ENCODE data around the gene GIPC1. TPM values are rescaled to one million over a fixed set of nuclear protein-coding genes. Genes with fewer than 3 reads are reported as not detected.
A peak's percentile ranks its signal among the peaks of the same experiment; 100 is the strongest.

Gene GIPC1
- total RNA-seq, 2 experiments from 2014 or later: 31.7 to 32.4 TPM

DNA sequence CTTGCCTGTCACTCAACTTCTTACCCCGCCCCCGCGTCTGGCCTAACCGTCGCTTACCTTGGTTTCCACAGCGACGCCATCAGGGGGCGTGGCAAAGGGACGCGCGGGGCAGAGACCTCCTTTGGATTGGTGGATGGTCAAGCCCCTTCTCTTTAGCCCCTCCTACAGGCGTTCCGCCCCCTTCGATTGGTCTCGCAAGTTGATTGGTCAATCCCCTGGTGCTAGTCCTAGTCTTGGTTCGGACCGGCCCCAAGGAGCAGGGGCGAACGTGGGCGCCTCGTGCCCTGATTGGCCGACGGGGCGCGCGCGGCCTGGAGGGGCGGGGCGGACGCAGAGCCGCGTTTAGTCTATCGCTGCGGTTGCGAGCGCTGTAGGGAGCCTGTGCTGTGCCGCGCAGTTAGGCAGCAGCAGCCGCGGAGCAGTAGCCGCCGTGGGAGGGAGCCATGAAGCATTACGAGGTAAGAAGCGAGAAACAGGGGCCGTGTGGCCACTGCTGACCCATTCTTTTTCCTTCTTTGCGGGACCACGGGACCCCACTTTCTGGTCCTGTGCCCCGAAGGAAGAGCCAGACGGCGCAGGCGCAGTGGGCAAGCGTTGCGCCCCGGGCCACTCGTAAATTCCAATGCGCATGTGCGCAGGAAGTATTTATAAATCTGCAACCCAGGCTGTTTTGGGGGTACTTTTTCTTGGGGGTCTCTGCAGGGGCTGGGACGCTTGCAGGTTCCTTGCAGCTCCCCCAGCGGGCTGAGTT is 33.5 kb upstream of the GIPC1 start, which contains the start of gene TECR:
TSS of gene TECR (plus strand) at position 341 of the 751 bp plus-strand sequence. CDS start at position 444, 103 bp downstream.
- H3K4me3 Mint-ChIP-seq: peak within 1 kb of the TSS; percentile 97
- H3K27ac Mint-ChIP-seq: peak within 1 kb of the TSS; percentile 96
- POLR2A ChIA-PET: interaction anchor here (0.6 to 3.6 kb wide), 7 partner anchors 12 to 447 kb away, joined by 3 to 34 read pairs (median 5); partner anchors contain the start of gene DNAJB1
- no peaks in the 10 kb centered on the region for H3K27me3 Mint-ChIP-seq
- peaks cover 7% of the 10 kb centered on the region for H3K36me3 Mint-ChIP-seq
- H3K9me3 Mint-ChIP-seq: no peaks in the 10 kb centered on the region
- DNase-seq: peak; percentile 100
- peaks cover 13% of the 10 kb centered on the region for H3K4me1 Mint-ChIP-seq
- peak; percentile 97 for ATAC-seq (ENCODE audit: low read depth)

DNA sequence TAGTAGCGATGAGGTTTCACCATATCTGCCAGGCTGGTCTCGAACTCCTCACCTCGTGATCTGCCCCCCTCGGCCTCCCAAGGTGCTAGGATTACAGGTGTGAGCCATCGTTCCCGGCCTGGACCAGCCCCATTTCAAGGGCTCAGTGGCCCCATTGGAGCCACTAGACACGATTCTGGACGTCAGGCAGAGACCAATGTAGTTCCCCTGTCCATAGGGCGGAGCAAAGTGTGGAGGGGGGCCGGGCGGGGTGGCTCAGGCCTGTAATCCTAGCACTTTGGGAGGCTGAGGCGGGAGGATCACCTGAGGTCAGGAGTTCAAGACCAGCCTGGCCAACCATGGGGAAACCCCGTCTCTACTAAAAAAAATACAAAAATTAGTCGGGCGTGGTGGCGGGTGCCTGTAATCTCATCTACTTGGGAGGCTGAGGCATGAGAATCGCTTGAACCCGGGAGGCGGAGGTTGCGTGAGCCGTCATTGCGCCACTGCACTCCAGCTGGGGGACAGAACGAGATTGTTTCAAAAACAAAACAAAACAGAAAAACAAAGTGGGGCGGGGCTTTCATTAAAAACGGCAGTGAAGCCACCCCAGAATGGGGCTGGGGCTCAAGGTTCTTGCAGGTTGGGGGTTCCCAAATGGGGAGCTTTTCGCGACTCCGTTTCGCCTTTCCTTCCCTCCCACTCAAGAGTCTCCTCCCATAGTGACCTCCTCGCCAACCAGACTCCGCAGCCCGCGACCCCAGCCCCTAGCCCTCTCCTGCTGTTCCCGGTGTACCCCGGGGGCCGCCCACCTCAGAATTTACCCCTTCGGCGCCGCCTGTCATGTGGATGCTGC is 32.7 kb upstream of the GIPC1 start:
- POLR2A ChIA-PET: interaction anchor here (0.5 to 3.6 kb wide), 4 partner anchors 11 to 392 kb away, joined by 3 to 34 read pairs (median 3); partner anchors contain the start of gene DNAJB1
- ATAC-seq (ENCODE audit: low read depth): no peak
- no peaks in the 10 kb centered on the region for H3K27me3 Mint-ChIP-seq

DNA sequence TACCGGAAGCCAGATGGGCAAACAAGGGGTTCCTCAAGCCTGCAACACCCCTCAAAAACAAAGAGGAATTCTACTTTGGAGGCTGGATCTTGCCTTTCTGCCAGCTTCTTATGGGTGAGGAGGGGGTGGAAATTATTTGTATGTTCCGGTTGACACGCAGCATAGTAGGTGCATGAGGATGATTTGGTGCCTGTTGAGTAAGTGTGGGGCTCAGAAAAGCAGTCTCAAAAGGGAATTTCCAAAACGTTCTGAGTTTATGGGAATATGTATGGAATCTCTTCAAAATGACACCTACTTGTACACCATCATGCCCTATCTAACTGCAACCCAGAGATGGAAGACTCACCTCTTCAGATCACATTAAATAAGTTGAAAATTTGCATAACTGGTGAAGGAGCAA is 30.5 kb upstream of the GIPC1 start:
- Mint-ChIP-seq H3K36me3 (peaks cover 1% of the 10 kb centered on the region), H3K4me3 (no peak overlapping the region), H3K9me3 (no peaks in the 10 kb centered on the region), H3K27ac (no peak overlapping the region), H3K4me1 (peaks cover 38% of the 10 kb centered on the region), H3K27me3 (no peaks in the 10 kb centered on the region)
- POLR2A ChIA-PET: interaction anchor here (1.6 kb wide), 2 partner anchors 9 to 20 kb away, joined by 8 to 11 read pairs; partner anchors contain the start of gene DNAJB1
- DNase-seq (no peak), ATAC-seq (ENCODE audit: low read depth) (no peak)

More for the DNA sequence above, 32.7 kb upstream of the GIPC1 start:
- Mint-ChIP-seq H3K27ac (peak overlapping the region; percentile 96), H3K4me1 (peaks cover 17% of the 10 kb centered on the region), H3K9me3 (no peaks in the 10 kb centered on the region), H3K4me3 (peak overlapping the region; percentile 97), H3K36me3 (peaks cover 7% of the 10 kb centered on the region)
- no peak for DNase-seq

DNA sequence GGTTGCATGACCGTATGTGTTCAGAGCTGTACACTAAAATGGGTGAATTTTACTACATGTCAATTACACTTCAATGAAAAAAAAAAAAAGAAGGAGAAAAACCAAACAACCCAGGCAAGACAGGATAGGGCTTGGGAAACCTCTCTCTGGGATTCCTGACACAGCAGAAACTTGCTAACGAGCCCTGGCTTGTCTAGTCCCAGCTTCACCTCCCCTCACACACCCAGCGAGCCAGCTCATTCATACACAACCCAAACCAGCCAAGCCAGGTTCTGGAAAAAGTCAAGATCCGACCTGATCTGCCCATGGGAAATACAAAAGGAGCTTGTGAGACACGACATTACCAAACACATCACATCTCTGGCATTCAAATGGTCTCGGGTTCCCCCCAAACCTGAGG is 29.8 kb upstream of the GIPC1 start:
- peak overlapping the region; percentile 48 for H3K27ac Mint-ChIP-seq
- peaks cover 37% of the 10 kb centered on the region for H3K4me1 Mint-ChIP-seq
- ATAC-seq (ENCODE audit: low read depth) (no peak), DNase-seq (no peak)
- peaks cover 1% of the 10 kb centered on the region for H3K36me3 Mint-ChIP-seq
- no peak overlapping the region for H3K4me3 Mint-ChIP-seq
- POLR2A ChIA-PET: interaction anchor here (0.6 to 1.6 kb wide), 8 partner anchors 8 to 678 kb away, joined by 3 to 11 read pairs (median 3); partner anchors contain the start of gene DNAJB1
- H3K27me3 Mint-ChIP-seq: no peaks in the 10 kb centered on the region
- H3K9me3 Mint-ChIP-seq: no peaks in the 10 kb centered on the region

DNA sequence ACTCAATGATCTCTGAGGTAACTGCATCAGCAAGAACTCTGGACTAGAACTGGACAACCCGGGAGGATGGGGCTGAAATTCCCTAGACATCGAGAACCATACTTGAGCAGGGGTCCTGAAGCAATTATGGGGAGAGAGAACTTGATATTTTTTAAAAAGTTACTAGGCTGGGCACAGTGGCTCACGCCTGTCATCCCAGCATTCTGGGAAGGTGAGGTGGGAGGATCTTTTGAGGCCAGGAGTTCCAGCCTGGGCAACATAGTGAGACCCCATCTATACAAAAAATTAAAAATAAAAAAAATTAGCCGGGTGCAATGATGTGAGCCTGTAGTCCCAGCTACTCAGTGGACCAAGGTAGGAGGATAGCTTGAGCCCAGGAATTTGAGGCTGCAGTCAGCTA is 24.6 kb upstream of the GIPC1 start:
- POLR2A ChIA-PET: interaction anchor here (1.7 to 8.1 kb wide), 3 partner anchors 14 to 139 kb away, joined by 5 to 298 read pairs (median 9); partner anchors contain the start of gene ADGRE5
- peak overlapping the region; percentile 92 for H3K27ac Mint-ChIP-seq
- peaks cover 57% of the 10 kb centered on the region for H3K4me1 Mint-ChIP-seq
- H3K4me3 Mint-ChIP-seq: no peak overlapping the region
- ATAC-seq (ENCODE audit: low read depth) (no peak), DNase-seq (no peak)
- no peaks in the 10 kb centered on the region for H3K9me3 Mint-ChIP-seq
- peaks cover 16% of the 10 kb centered on the region for H3K36me3 Mint-ChIP-seq
- H3K27me3 Mint-ChIP-seq: no peaks in the 10 kb centered on the region

DNA sequence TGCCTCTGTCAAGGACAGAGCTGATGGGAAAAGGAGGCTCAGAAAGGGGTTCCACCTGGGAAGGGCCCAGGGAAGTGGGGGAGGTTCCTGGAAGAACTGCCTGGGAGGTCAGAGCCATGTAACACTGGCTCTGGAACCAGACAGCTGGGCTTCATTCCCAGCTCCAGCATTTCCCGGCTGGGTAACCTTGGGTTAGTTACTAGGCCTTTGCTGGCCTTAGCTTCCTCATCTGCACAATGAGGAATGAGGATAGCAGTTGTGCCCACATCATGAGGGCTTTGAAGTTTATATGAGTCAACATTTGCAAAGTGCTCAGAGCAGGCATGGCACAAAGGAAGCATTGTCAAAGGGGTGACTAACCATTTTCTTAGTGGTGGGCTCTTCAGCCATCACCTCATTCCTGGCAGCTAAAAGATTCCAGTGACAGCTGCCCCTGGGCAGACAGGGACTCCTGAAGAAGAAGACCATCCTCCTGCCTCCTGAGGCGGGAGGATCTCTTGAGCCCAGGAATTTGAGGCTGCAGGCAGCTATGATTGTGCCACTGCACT is 24.0 kb upstream of the GIPC1 start:
- POLR2A ChIA-PET: interaction anchor here (1.9 to 8.1 kb wide), 3 partner anchors 12 to 35 kb away, joined by 7 to 298 read pairs (median 12); no protein-coding TSS in a partner anchor
- no peaks in the 10 kb centered on the region for H3K27me3 Mint-ChIP-seq
- H3K36me3 Mint-ChIP-seq: peaks cover 22% of the 10 kb centered on the region
- peak overlapping the region; percentile 92 for H3K4me3 Mint-ChIP-seq
- ATAC-seq (ENCODE audit: low read depth): no peak
- peak overlapping the region; percentile 92 for H3K27ac Mint-ChIP-seq
- H3K9me3 Mint-ChIP-seq: no peaks in the 10 kb centered on the region
- no peak for DNase-seq
- peaks cover 60% of the 10 kb centered on the region for H3K4me1 Mint-ChIP-seq

DNA sequence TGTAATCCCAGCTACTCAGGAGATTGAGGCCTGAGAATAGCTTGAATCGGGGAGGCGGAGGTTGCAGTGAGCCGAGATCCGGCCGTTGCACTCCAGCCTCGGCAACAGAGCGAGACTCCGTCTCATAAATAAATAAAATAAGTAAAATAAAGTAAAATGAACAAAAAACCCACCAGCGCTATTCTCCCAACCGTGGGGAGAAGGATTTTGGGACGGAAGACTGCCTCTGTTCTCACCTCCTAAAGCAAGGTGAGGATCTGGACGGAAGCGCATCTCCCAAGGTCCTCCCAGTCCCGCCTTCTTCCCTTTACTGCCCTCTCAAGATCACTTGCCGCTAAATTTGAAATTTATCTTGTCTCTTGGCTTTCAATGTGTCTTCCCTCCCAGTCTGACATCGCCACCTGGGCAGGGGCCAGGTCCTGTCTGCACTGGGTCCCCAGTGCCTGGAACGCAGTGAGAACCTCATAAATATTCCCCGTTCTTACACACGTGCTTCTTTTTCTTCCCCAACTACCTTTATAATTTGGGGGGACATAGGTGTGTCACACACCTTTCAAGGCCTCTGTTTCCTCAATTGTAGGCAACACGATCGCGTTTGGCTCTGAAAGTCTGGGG is 23.4 kb upstream of the GIPC1 start:
- ATAC-seq (ENCODE audit: low read depth): no peak
- peaks cover 66% of the 10 kb centered on the region for H3K4me1 Mint-ChIP-seq
- H3K27me3 Mint-ChIP-seq: no peaks in the 10 kb centered on the region
- H3K4me3 Mint-ChIP-seq: peak overlapping the region; percentile 92
- no peak for DNase-seq
- H3K36me3 Mint-ChIP-seq: peaks cover 28% of the 10 kb centered on the region
- H3K27ac Mint-ChIP-seq: peak overlapping the region; percentile 92
- POLR2A ChIA-PET: interaction anchor here (1.7 to 8.1 kb wide), 7 partner anchors 9 to 137 kb away, joined by 4 to 298 read pairs (median 12); partner anchors contain the start of genes ADGRE5 and TECR
- no peaks in the 10 kb centered on the region for H3K9me3 Mint-ChIP-seq

DNA sequence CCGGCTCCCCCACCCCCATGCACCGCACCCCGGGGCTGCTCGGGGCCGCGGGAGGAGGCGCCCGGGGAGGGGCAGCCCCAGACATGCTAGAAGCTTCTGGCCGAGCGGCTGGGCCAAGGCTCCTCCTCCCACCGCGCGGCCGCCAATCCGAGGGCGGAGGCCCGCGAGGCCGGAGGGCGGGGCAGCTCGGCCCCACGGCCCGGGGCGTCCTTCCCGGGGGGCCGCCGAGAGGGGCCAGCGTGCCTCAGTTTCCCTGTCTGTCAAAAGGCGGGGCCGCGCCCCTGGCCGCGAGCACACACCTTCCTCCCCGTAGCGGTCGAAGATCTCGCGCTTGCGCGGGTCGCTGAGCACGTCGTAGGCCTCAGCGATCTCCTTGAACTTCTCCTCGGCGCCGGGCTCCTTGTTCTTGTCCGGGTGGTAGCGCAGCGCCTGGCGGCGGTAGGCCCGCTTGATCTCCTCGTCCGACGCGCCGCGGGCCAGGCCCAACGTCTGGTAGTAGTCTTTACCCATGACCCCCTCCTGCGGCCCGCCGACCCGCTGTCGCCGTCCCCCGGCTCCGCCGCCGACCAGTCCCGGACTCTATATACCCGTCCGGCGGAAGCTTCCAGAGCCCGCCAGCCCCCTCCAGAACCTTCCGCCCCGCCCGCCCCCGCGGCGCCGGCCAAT is 22.0 kb upstream of the GIPC1 start, which contains the start of gene DNAJB1:
TSS of gene DNAJB1 (minus strand) at position 558 of the 666 bp plus-strand sequence. CDS start at position 510, 48 bp downstream.
- peak within 1 kb of the TSS; percentile 92 for H3K4me3 Mint-ChIP-seq
- H3K27me3 Mint-ChIP-seq: no peaks in the 10 kb centered on the region
- DNase-seq: peak; percentile 85
- H3K27ac Mint-ChIP-seq: peak within 1 kb of the TSS; percentile 97
- H3K36me3 Mint-ChIP-seq: peaks cover 28% of the 10 kb centered on the region
- peaks cover 60% of the 10 kb centered on the region for H3K4me1 Mint-ChIP-seq
- no peaks in the 10 kb centered on the region for H3K9me3 Mint-ChIP-seq
- ATAC-seq (ENCODE audit: low read depth): peak; percentile 62
- POLR2A ChIA-PET: interaction anchor here (0.6 to 8.1 kb wide), 31 partner anchors 8 to 814 kb away, joined by 3 to 298 read pairs (median 4); partner anchors contain the start of genes ADGRE5, ASF1B, BRD4 and GIPC1

DNA sequence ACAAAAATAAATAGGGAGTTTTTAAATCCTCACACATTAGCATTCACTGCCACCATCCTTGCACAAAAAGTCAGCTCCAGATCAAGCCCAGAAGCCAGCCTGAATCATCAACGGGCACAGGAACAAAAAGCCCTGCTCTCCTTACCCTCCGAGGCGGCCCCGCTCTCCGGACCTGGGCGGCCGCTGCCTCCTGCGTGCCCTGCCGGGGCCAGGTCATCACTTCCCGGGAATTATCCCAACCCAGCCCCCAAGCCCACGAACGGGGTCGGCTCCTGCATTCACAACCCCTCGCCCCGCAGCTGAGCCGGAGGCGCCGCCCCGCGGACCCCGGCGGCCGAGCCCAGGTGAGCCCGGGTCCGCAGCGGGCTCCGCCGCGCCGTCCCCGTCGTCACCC is 21.5 kb upstream of the GIPC1 start:
- POLR2A ChIA-PET: interaction anchor here (0.8 to 8.1 kb wide), 17 partner anchors 9 to 815 kb away, joined by 3 to 298 read pairs (median 6); partner anchors contain the start of genes ADGRE5, ASF1B, BRD4 and TECR
- H3K4me1 Mint-ChIP-seq: peaks cover 55% of the 10 kb centered on the region
- ATAC-seq (ENCODE audit: low read depth) (no peak), DNase-seq (no peak)
- H3K9me3 Mint-ChIP-seq: no peaks in the 10 kb centered on the region
- peak overlapping the region; percentile 92 for H3K4me3 Mint-ChIP-seq
- peaks cover 28% of the 10 kb centered on the region for H3K36me3 Mint-ChIP-seq
- H3K27ac Mint-ChIP-seq: peak overlapping the region; percentile 97
- H3K27me3 Mint-ChIP-seq: no peaks in the 10 kb centered on the region

DNA sequence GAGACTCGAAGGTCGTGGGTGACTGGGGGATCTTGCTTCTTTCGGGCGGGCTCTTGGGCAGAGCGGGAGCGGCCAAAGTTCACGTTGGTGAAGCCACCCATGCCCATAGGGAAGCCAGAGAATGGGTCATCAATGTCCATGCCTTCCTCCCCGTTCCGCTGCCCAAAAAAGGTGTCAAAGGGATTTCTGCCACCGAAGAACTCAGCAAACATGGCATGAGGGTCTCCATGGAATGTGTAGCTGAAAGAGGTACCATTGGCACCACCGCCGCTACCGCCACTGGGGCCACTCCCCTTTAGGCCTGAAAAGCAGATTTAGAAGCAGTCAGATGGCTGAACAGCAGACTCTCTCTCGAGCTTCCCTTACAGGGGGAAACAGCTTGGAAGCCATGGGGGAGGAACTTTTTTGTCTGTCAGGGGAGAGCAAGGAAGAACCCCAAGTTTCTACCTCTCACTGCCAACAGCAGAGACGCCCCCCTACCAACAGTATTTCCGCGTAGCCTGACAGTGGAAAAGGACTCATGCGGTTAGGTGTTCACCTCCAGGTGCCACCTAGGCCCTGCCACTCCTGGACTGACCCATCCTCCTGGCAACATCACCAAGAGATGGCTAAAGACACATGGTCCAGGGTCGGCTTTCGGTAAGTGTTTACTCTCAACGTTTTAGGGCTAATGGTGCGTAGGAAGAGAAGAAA is 21.0 kb upstream of the GIPC1 start:
- DNase-seq (no peak), ATAC-seq (ENCODE audit: low read depth) (no peak)
- H3K27ac Mint-ChIP-seq: peak overlapping the region; percentile 81
- no peaks in the 10 kb centered on the region for H3K9me3 Mint-ChIP-seq
- POLR2A ChIA-PET: interaction anchor here (0.8 to 8.1 kb wide), 12 partner anchors 9 to 435 kb away, joined by 3 to 298 read pairs (median 6); partner anchors contain the start of genes ADGRE5, ASF1B, NDUFB7 and TECR
- peaks cover 28% of the 10 kb centered on the region for H3K36me3 Mint-ChIP-seq
- peaks cover 50% of the 10 kb centered on the region for H3K4me1 Mint-ChIP-seq
- peak overlapping the region; percentile 92 for H3K4me3 Mint-ChIP-seq
- no peaks in the 10 kb centered on the region for H3K27me3 Mint-ChIP-seq

DNA sequence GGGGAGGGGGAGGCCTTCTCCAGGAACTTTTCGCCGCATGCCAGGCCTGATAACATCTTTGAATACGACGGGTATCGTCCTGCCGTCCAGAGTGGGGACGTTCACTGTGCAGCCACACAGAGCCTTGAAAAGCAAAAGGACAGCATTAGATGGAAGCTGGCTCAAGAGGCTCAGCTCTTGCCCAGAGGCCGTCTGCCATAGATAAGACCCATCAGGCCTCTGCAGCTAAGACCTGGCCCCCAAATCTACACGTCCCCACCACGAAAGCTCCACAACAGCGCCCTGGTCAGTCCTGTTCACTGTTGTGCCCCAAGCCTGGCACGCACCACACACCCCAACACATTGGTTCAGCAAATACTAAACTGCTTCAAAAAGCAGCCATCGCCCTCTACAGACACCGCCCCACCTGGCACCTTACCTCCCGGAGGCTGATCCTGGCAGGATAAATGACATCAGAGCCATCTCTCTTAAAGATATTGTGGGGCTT is 20.2 kb upstream of the GIPC1 start:
- H3K4me1 Mint-ChIP-seq: peaks cover 47% of the 10 kb centered on the region
- no peaks in the 10 kb centered on the region for H3K9me3 Mint-ChIP-seq
- H3K4me3 Mint-ChIP-seq: peak overlapping the region; percentile 92
- POLR2A ChIA-PET: interaction anchor here (1.2 to 8.1 kb wide), 4 partner anchors 9 to 134 kb away, joined by 3 to 298 read pairs (median 17); partner anchors contain the start of genes ADGRE5 and NDUFB7
- peaks cover 28% of the 10 kb centered on the region for H3K36me3 Mint-ChIP-seq
- no peak for ATAC-seq (ENCODE audit: low read depth)
- DNase-seq: no peak
- H3K27me3 Mint-ChIP-seq: no peaks in the 10 kb centered on the region
- peak overlapping the region; percentile 81 for H3K27ac Mint-ChIP-seq

All from activated naive CD8-positive, alpha-beta T cell treated with anti-CD3 and anti-CD28 coated beads, Interleukin-2, amount 10 ng/mL, durations not matched to agents 7 days and 5 days (primary cell).